ENCODE data around the gene WDR90.

Gene WDR90

DNA sequence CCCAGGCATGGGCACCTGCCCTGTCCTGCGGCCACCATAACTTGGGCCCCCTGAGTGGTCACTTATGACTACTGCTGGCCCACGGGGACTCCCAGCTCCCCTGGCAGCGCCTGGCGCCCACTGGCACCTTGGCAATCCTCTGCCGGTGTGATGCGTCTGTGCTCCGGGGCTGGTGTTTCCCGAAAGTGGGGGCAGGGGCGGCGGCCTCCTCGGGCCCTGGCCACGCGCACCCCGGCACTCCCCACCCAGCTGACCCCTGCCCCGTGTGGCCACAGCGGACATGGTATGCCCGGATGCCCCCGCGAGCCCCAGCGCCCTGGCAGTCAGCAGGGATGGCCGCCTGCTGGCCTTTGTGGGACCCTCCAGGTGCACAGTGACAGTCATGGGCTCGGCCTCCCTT, 8.3 kb downstream of the WDR90 start:
- H3K4me2 ChIP-seq (ENCODE audit: low read length), result no peak overlapping the region
- H3F3A ChIP-seq (ENCODE audit: insufficient read depth, low read length), result no peaks in the 10 kb centered on the region
- no peak for TF ChIP-seq EZH2 (IDR thresholded peaks at IDR 0.05; ENCODE audit: borderline replicate concordance, low read length)
- TF ChIP-seq, protein P1, sequence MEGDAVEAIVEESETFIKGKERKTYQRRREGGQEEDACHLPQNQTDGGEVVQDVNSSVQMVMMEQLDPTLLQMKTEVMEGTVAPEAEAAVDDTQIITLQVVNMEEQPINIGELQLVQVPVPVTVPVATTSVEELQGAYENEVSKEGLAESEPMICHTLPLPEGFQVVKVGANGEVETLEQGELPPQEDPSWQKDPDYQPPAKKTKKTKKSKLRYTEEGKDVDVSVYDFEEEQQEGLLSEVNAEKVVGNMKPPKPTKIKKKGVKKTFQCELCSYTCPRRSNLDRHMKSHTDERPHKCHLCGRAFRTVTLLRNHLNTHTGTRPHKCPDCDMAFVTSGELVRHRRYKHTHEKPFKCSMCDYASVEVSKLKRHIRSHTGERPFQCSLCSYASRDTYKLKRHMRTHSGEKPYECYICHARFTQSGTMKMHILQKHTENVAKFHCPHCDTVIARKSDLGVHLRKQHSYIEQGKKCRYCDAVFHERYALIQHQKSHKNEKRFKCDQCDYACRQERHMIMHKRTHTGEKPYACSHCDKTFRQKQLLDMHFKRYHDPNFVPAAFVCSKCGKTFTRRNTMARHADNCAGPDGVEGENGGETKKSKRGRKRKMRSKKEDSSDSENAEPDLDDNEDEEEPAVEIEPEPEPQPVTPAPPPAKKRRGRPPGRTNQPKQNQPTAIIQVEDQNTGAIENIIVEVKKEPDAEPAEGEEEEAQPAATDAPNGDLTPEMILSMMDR (IDR thresholded peaks at IDR 0.05; ENCODE audit: low read length), result no peak
- peaks cover 6% of the 10 kb centered on the region for H3K4me1 ChIP-seq (ENCODE audit: insufficient read depth, low read length, severe bottlenecking)
- H3K9me3 ChIP-seq (ENCODE audit: low read length), result no peaks in the 10 kb centered on the region
- H3K4me3 ChIP-seq (ENCODE audit: low read depth, low read length, poor library complexity, severe bottlenecking), result no peak overlapping the region
- H3K27ac ChIP-seq (ENCODE audit: low read depth, low read length, poor library complexity, severe bottlenecking), result no peak overlapping the region
- no peaks in the 10 kb centered on the region for H3K27me3 ChIP-seq (ENCODE audit: insufficient read depth, low read length)
- H3K36me3 ChIP-seq (ENCODE audit: insufficient read depth, low read length), result peaks cover 49% of the 10 kb centered on the region
- H4K20me1 ChIP-seq (ENCODE audit: insufficient read depth, low read length), result no peaks in the 10 kb centered on the region
- no peaks in the 10 kb centered on the region for H3K79me2 ChIP-seq (ENCODE audit: insufficient read depth, low read length)
- H2AFZ ChIP-seq (ENCODE audit: low read length), result no peak overlapping the region
- H3K9me2 ChIP-seq (ENCODE audit: low read depth, low read length), result no peaks in the 10 kb centered on the region
- H3K9ac ChIP-seq (ENCODE audit: low read length), result no peak overlapping the region

- Histone ChIP-seq H3K9ac (ENCODE audit: low read length) (no peak overlapping the region), H4K20me1 (ENCODE audit: insufficient read depth, low read length) (no peaks in the 10 kb centered on the region), H3K9me2 (ENCODE audit: low read depth, low read length) (no peaks in the 10 kb centered on the region)
Observed at GRCh38 chr16:658679-659571, 9.8 kb downstream of the WDR90 start.

DNA sequence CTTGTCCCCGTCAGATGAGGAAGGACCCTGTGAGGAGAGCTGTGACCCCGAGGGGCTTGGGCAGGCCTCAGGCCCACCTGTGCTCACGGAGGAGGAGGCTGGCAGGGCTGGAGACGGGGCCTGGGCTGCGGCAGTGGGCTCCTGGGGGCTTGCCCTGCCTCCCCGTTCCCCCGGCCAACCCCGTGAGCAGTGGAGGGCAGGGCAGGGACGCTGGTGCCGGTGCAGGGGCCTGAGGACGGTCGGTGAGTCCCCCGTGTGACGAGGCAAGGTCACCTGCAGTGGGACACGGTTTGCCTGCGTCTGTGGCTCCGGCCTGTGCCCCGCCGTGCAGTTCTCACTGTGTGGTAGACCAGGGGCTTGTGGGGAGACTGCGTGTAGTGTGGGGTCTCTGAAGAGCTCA, 10.5 kb downstream of the WDR90 start:
- Histone ChIP-seq H3K4me1 (ENCODE audit: insufficient read depth, low read length, severe bottlenecking) (peaks cover 6% of the 10 kb centered on the region), H3K79me2 (ENCODE audit: insufficient read depth, low read length) (no peaks in the 10 kb centered on the region), H3K9me2 (ENCODE audit: low read depth, low read length) (no peaks in the 10 kb centered on the region), H3K4me2 (ENCODE audit: low read length) (no peak overlapping the region), H4K20me1 (ENCODE audit: insufficient read depth, low read length) (no peaks in the 10 kb centered on the region), H3K27me3 (ENCODE audit: insufficient read depth, low read length) (no peaks in the 10 kb centered on the region), H2AFZ (ENCODE audit: low read length) (no peak overlapping the region), H3F3A (ENCODE audit: insufficient read depth, low read length) (no peaks in the 10 kb centered on the region), H3K4me3 (ENCODE audit: low read depth, low read length, poor library complexity, severe bottlenecking) (no peak overlapping the region), H3K9ac (ENCODE audit: low read length) (no peak overlapping the region), H3K27ac (ENCODE audit: low read depth, low read length, poor library complexity, severe bottlenecking) (no peak overlapping the region), H3K36me3 (ENCODE audit: insufficient read depth, low read length) (peaks cover 50% of the 10 kb centered on the region), H3K9me3 (ENCODE audit: low read length) (no peaks in the 10 kb centered on the region)
- TF ChIP-seq EZH2 (IDR thresholded peaks at IDR 0.05; ENCODE audit: borderline replicate concordance, low read length), result no peak
- TF ChIP-seq, protein P1 (IDR thresholded peaks at IDR 0.05; ENCODE audit: low read length), result no peak

More at GRCh38 chr16:658679-659571, 9.8 kb downstream of the WDR90 start:
- peaks cover 6% of the 10 kb centered on the region for H3K4me1 ChIP-seq (ENCODE audit: insufficient read depth, low read length, severe bottlenecking)
- no peaks in the 10 kb centered on the region for H3F3A ChIP-seq (ENCODE audit: insufficient read depth, low read length)
- no peak overlapping the region for H2AFZ ChIP-seq (ENCODE audit: low read length)
- no peak overlapping the region for H3K27ac ChIP-seq (ENCODE audit: low read depth, low read length, poor library complexity, severe bottlenecking)
- no peak overlapping the region for H3K4me2 ChIP-seq (ENCODE audit: low read length)
- H3K9me3 ChIP-seq (ENCODE audit: low read length), result no peaks in the 10 kb centered on the region
- H3K79me2 ChIP-seq (ENCODE audit: insufficient read depth, low read length), result no peaks in the 10 kb centered on the region
- H3K36me3 ChIP-seq (ENCODE audit: insufficient read depth, low read length), result peaks cover 47% of the 10 kb centered on the region
- no peak overlapping the region for H3K4me3 ChIP-seq (ENCODE audit: low read depth, low read length, poor library complexity, severe bottlenecking)
- no peak for TF ChIP-seq EZH2 (IDR thresholded peaks at IDR 0.05; ENCODE audit: borderline replicate concordance, low read length)
- TF ChIP-seq, protein P1 (IDR thresholded peaks at IDR 0.05; ENCODE audit: low read length), result peak; percentile 30; the same call in 1 of the 2 replicates
- no peaks in the 10 kb centered on the region for H3K27me3 ChIP-seq (ENCODE audit: insufficient read depth, low read length)
